Activated effector memory CD4-positive, alpha-beta T cell treated with Interleukin-2 at 50 U/mL for 16 hours (primary cell): ENCODE measurements around the gene YJEFN3.

Experiments
- DNase-seq: peaks from one replicate; pipeline ENCODE4 v3.0.0-alpha.2; 2020

Gene YJEFN3

GRCh38 chr19:19524053-19524452 is 4.7 kb upstream of the YJEFN3 start:
- DNase-seq: no peak

GRCh38 chr19:19525611-19526380 is 2.9 kb upstream of the YJEFN3 start:
- DNase-seq: no peak

GRCh38 chr19:19526581-19527370 is 1.9 kb upstream of the YJEFN3 start:
- no peak for DNase-seq

- DNase-seq: no peak
These were observed 1.4 kb upstream of the YJEFN3 start for GRCh38 chr19:19527371-19527656.

GRCh38 chr19:19527674-19528625 is 761 bp upstream of the YJEFN3 start:
- DNase-seq: no peak

- no peak for DNase-seq
These were observed 1.2 kb downstream of the YJEFN3 start for GRCh38 chr19:19529783-19530422.

- no peak for DNase-seq
These were observed 1.7 kb downstream of the YJEFN3 start for GRCh38 chr19:19530423-19530804.

- DNase-seq: no peak
These were observed 2.2 kb downstream of the YJEFN3 start for GRCh38 chr19:19530889-19531288.

- DNase-seq: peak; percentile 79
These were observed 3.5 kb downstream of the YJEFN3 start for GRCh38 chr19:19531951-19532805.

GRCh38 chr19:19532806-19533701 is 4.3 kb downstream of the YJEFN3 start:
- no peak for DNase-seq

GRCh38 chr19:19533841-19534240 is 5.1 kb downstream of the YJEFN3 start:
- DNase-seq: no peak

- DNase-seq: no peak
These were observed 6.0 kb downstream of the YJEFN3 start for GRCh38 chr19:19534556-19535265.

- no peak for DNase-seq
These were observed 6.8 kb downstream of the YJEFN3 start for GRCh38 chr19:19535311-19536191.

- DNase-seq: no peak
These were observed 8.7 kb downstream of the YJEFN3 start for GRCh38 chr19:19537075-19538048.

- no peak for DNase-seq
These were observed 9.5 kb downstream of the YJEFN3 start, which contains the start of gene CILP2 for GRCh38 chr19:19538061-19538784. Gene CILP2, plus strand, starts transcription at chr19:19538265. Its CDS starts 85 bp downstream, at chr19:19538350.

GRCh38 chr19:19538785-19539166 is 10.1 kb downstream of the YJEFN3 start:
- DNase-seq: no peak

GRCh38 chr19:19539698-19540063 is 11.0 kb downstream of the YJEFN3 start:
- no peak for DNase-seq
